Mesenchymal stem cell (in vitro differentiated cells and primary cell): ENCODE results near the gene GOLGA5.

ENCODE experiments used
- DNase-seq: peaks from one replicate; pipeline ENCODE4 v3.0.0-alpha.2; 2013
- H2AFZ ChIP-seq: one replicate; pipeline ENCODE4 v1.6.1; 2013; ENCODE audit warnings: low read depth, mild to moderate bottlenecking, control low read depth, inconsistent platforms, low read length, moderate library complexity
- H2AK5ac ChIP-seq: 2 replicates; pipeline ENCODE4 v1.6.1; 2013; ENCODE audit warnings: low read length, moderate library complexity, mild to moderate bottlenecking, inconsistent platforms; ENCODE audit not compliant: severe bottlenecking
- H2BK120ac ChIP-seq: one replicate; pipeline ENCODE4 v1.6.1; 2013; ENCODE audit warnings: low read depth, mild to moderate bottlenecking, inconsistent platforms, low read length, moderate library complexity
- H2BK12ac ChIP-seq, 2 experiments: one replicate each; pipeline ENCODE4 v1.6.1; 2013; ENCODE audit warnings: inconsistent platforms in 2 of 2, low read length in 2 of 2, mild to moderate bottlenecking in 2 of 2, moderate library complexity in 2 of 2, control low read depth in 1 of 2
- H2BK15ac ChIP-seq: one replicate; pipeline ENCODE4 v1.6.1; 2013; ENCODE audit warnings: mild to moderate bottlenecking, low read depth, inconsistent platforms; ENCODE audit not compliant: poor library complexity, severe bottlenecking
- H2BK5ac ChIP-seq: 2 replicates; pipeline ENCODE4 v1.6.1; 2013; ENCODE audit warnings: low read depth, mild to moderate bottlenecking, low read length, control low read depth, inconsistent platforms; ENCODE audit not compliant: poor library complexity, severe bottlenecking
- H3K14ac ChIP-seq, 2 experiments: one replicate each; pipeline ENCODE4 v1.6.1; 2013; ENCODE audit warnings: inconsistent platforms in 2 of 2, low read length in 2 of 2, control low read depth in 1 of 2, mild to moderate bottlenecking in 1 of 2, moderate library complexity in 1 of 2
- H3K18ac ChIP-seq, 2 experiments: one replicate each; pipeline ENCODE4 v1.6.1; 2013; ENCODE audit warnings: inconsistent platforms in 2 of 2, low read length in 2 of 2, control low read depth in 1 of 2, low read depth in 1 of 2, mild to moderate bottlenecking in 1 of 2
- H3K23ac ChIP-seq, 2 experiments: one replicate each; pipeline ENCODE4 v1.6.1; 2013; ENCODE audit warnings: inconsistent platforms in 2 of 2, low read length in 2 of 2, mild to moderate bottlenecking in 2 of 2, moderate library complexity in 2 of 2, control low read depth in 1 of 2
- H3K27ac ChIP-seq: 2 replicates; pipeline ENCODE4 v1.5.1; 2013; ENCODE audit warnings: mild to moderate bottlenecking, moderate library complexity, low read length, control low read depth, inconsistent platforms; ENCODE audit not compliant: poor library complexity, severe bottlenecking
- H3K27me3 ChIP-seq, 2 experiments: 2 replicates each; pipeline versions ENCODE4 v1.6.1 to v1.7.0; 2013; ENCODE audit warnings: low read length in 2 of 2, mild to moderate bottlenecking in 2 of 2, moderate library complexity in 2 of 2, control low read depth in 1 of 2, inconsistent platforms in 1 of 2; ENCODE audit not compliant: control insufficient read depth in 1 of 2, insufficient read depth in 1 of 2
- H3K36me3 ChIP-seq, 2 experiments: 2 replicates each; pipeline versions ENCODE4 v1.6.1 to v1.7.0; 2013; ENCODE audit warnings: low read length in 2 of 2, control low read depth in 1 of 2, inconsistent platforms in 1 of 2, low read depth in 1 of 2, mild to moderate bottlenecking in 1 of 2; ENCODE audit not compliant: insufficient read depth in 2 of 2, control insufficient read depth in 1 of 2
- H3K4ac ChIP-seq, 2 experiments: one replicate each; pipeline ENCODE4 v1.6.1; 2013; ENCODE audit warnings: inconsistent platforms in 2 of 2, low read length in 2 of 2, mild to moderate bottlenecking in 2 of 2, moderate library complexity in 2 of 2, control low read depth in 1 of 2, low read depth in 1 of 2
- H3K4me1 ChIP-seq: 2 replicates; pipeline ENCODE4 v1.6.1; 2013; ENCODE audit warnings: low read depth, low read length, control low read depth; ENCODE audit not compliant: control insufficient read depth, insufficient read depth
- H3K4me2 ChIP-seq: 2 replicates; pipeline ENCODE4 v1.6.1; 2013; ENCODE audit warnings: low read length, mild to moderate bottlenecking, inconsistent platforms; ENCODE audit not compliant: poor library complexity, severe bottlenecking
- H3K4me3 ChIP-seq, 2 experiments: 2 replicates each; pipeline versions ENCODE4 v1.5.1 to v1.7.0; 2013; ENCODE audit warnings: low read length in 2 of 2, mild to moderate bottlenecking in 2 of 2, control low read depth in 1 of 2, low read depth in 1 of 2; ENCODE audit not compliant: insufficient read depth in 1 of 2
- H3K79me1 ChIP-seq: replicated peaks from 2 replicates; pipeline ENCODE4 v1.6.1; 2013; ENCODE audit warnings: mild to moderate bottlenecking, control low read depth, low read length, inconsistent platforms; ENCODE audit not compliant: poor library complexity, severe bottlenecking
- H3K9ac ChIP-seq: 2 replicates; pipeline ENCODE4 v1.7.0; 2013; ENCODE audit warnings: mild to moderate bottlenecking, low read length, moderate library complexity
- H3K9me3 ChIP-seq: 2 replicates; pipeline ENCODE4 v1.7.0; 2013; ENCODE audit warnings: mild to moderate bottlenecking, low read length; ENCODE audit not compliant: control insufficient read depth
- H4K8ac ChIP-seq: one replicate; pipeline ENCODE4 v1.6.1; 2013; ENCODE audit warnings: inconsistent platforms, mild to moderate bottlenecking, low read length, moderate library complexity
- H4K91ac ChIP-seq: one replicate; pipeline ENCODE4 v1.6.1; 2013; ENCODE audit warnings: mild to moderate bottlenecking, low read length, inconsistent platforms
- WGBS: methylation state at CpG from one replicate; pipeline ENCODE4 v1.1.7; 2013; ENCODE audit warnings: mixed read lengths; 5-methylcytosine and 5-hydroxymethylcytosine counted together

Gene GOLGA5

DNA sequence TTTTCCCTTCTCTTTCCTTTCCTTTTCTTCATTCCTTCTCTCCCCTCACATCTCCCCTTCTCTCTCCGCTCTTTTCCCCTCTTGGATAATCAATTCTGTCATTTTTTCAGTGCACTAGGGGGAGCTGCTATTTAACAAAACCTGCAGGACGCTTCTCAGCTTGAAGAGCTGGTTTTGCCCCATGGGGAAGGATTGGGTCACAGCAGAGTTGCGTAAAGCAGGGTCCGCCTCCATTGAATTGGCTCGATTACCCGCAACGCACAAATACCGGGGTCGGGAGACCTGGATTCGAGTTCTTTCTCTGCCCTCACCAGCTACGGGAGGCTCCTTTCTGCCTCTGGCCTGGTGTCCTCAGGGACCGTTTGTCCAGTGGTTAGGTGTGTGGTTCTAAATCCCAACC is 86.7 kb downstream of the GOLGA5 start:
- no peak overlapping the region for H2BK120ac ChIP-seq
- no peak overlapping the region for H3K4me3 ChIP-seq
- no peaks in the 10 kb centered on the region for H3K79me1 ChIP-seq
- no peak overlapping the region for H2BK12ac ChIP-seq
- no peaks in the 10 kb centered on the region for H3K36me3 ChIP-seq
- 45% methylated on average over 12 of the region's 12 CpGs for WGBS
- H3K27me3 ChIP-seq = peaks cover 38 to 83% of the 10 kb centered on the region in 2 experiments
- H2BK15ac ChIP-seq = no peak overlapping the region
- H3K9ac ChIP-seq = no peak overlapping the region
- no peak overlapping the region for H3K4me2 ChIP-seq
- H4K91ac ChIP-seq = no peak overlapping the region
- no peak overlapping the region for H3K27ac ChIP-seq
- no peak overlapping the region for H3K14ac ChIP-seq
- peaks cover 9% of the 10 kb centered on the region for H3K9me3 ChIP-seq
- H3K4ac ChIP-seq = no peak overlapping the region
- no peak overlapping the region for H2BK5ac ChIP-seq
- peaks cover 6% of the 10 kb centered on the region for H3K4me1 ChIP-seq
- no peak overlapping the region for H4K8ac ChIP-seq
- DNase-seq = no peak
- no peak overlapping the region for H2AFZ ChIP-seq
- H3K18ac ChIP-seq = no peak overlapping the region
- no peak overlapping the region for H3K23ac ChIP-seq
- no peak overlapping the region for H2AK5ac ChIP-seq

DNA sequence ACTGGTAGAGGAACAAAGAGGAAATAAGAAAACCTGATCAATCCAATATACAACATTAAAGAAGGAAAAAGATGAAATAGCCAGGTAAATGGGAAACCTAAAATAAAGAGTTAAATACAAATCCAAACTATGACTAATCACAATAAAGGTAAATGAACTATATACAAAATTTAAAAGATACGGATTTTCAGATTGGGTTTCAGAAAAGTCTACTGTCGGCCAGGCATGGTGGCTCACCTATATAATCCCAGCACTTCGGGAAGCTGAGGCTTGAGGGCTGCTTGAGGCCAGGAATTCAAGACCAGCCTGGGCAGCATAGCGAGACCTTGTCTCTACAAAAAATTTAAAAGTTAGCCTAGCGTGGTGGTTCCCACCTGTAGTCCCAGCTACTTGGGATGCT is 89.0 kb downstream of the GOLGA5 start:
- Histone ChIP-seq H2AK5ac (no peak overlapping the region), H2AFZ (no peak overlapping the region), H3K36me3 (no peaks in the 10 kb centered on the region), H3K27ac (no peak overlapping the region), H3K23ac (no peak overlapping the region), H3K14ac (no peak overlapping the region), H3K9me3 (peaks cover 9% of the 10 kb centered on the region), H3K9ac (no peak overlapping the region), H3K4me2 (no peak overlapping the region), H3K18ac (no peak overlapping the region), H4K8ac (no peak overlapping the region), H4K91ac (no peak overlapping the region), H3K4ac (no peak overlapping the region), H2BK120ac (no peak overlapping the region), H3K79me1 (no peaks in the 10 kb centered on the region), H2BK15ac (no peak overlapping the region), H3K4me1 (peaks cover 2% of the 10 kb centered on the region), H2BK5ac (peak overlapping the region; percentile 45), H3K4me3 (no peak overlapping the region), H2BK12ac (no peak overlapping the region), H3K27me3 (peaks cover 43 to 83% of the 10 kb centered on the region in 2 experiments)
- DNase-seq = no peak
- 76% methylated on average over 5 of the region's 5 CpGs for WGBS

DNA sequence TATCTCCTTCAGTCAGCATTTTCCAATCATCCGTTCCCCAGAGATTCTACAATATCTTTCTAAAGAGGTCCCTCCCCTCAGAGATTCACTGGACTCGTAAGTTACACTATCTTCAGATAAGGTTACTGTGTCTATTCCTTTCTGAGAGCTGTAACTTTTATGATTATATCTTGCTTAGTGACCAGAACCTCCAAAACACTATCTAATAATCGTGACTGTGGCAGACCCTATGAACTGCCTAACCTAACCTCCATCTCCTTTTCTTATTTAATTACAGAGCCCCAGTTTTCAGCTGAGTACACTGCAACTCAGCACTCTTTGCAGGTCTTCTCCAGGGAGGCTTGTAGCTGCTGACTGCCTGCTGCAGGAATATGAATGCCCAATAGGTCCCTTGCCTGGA is 90.3 kb downstream of the GOLGA5 start:
- Histone ChIP-seq H3K14ac (no peak overlapping the region), H3K4me2 (no peak overlapping the region), H3K27me3 (peaks cover 42 to 83% of the 10 kb centered on the region in 2 experiments), H3K18ac (no peak overlapping the region), H3K23ac (no peak overlapping the region), H2AK5ac (no peak overlapping the region), H3K4me1 (no peaks in the 10 kb centered on the region), H2AFZ (no peak overlapping the region), H2BK15ac (no peak overlapping the region), H3K79me1 (no peaks in the 10 kb centered on the region), H3K4me3 (no peak overlapping the region), H3K4ac (no peak overlapping the region), H2BK12ac (no peak overlapping the region), H3K9me3 (peaks cover 11% of the 10 kb centered on the region), H3K9ac (no peak overlapping the region), H2BK5ac (no peak overlapping the region), H3K36me3 (no peaks in the 10 kb centered on the region), H3K27ac (no peak overlapping the region), H4K8ac (no peak overlapping the region), H2BK120ac (no peak overlapping the region), H4K91ac (no peak overlapping the region)
- WGBS = 61% methylated on average over 3 of the region's 3 CpGs
- DNase-seq = no peak

DNA sequence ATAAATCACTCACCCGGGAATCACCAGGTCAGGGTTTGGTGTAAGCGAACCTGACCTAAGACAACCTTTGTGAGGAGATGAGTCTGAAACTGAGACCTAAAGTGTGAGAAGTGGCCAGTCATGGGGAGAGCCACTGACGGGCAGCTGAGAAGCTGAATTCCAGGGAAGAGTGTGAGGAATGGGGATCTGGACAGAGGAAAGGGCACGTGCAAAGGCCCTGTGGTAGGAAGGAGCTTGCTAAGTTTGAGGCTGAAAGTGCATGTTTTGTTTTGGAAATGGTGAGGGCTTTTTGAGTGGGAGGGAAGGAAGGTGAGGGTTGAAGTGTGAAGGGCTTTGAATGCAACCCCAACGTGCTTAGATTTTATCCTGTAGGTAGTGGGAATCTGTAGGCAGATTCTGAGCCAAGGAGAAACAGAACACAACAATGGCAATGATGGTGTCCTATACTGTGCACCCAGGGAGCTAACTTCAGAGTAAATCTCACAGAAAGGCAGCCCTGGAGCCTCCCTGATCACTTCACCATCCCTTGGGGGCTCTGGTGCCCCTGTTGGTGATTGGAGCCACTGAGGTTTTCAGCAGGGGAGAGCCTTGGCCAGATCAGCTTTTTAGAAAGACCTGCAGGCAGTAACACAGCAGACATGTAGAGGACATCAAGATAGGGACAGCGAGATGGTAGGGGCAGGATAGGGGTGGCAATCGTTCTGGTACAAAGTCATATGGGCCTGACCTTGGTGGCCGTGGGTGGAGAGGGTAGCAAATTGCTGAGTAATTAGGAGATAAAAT is 91.4 kb downstream of the GOLGA5 start:
- Histone ChIP-seq H3K27ac (no peak overlapping the region), H3K18ac (no peak overlapping the region), H4K8ac (no peak overlapping the region), H3K14ac (no peak overlapping the region), H3K4me1 (no peaks in the 10 kb centered on the region), H3K4me3 (no peak overlapping the region), H3K9ac (no peak overlapping the region), H2BK15ac (no peak overlapping the region), H3K27me3 (peaks cover 38 to 88% of the 10 kb centered on the region in 2 experiments), H3K9me3 (peaks cover 18% of the 10 kb centered on the region), H3K23ac (no peak overlapping the region), H2BK12ac (no peak overlapping the region), H3K36me3 (no peaks in the 10 kb centered on the region), H2AK5ac (no peak overlapping the region), H2BK120ac (no peak overlapping the region), H3K79me1 (no peaks in the 10 kb centered on the region), H3K4me2 (no peak overlapping the region), H3K4ac (no peak overlapping the region), H2AFZ (no peak overlapping the region), H2BK5ac (no peak overlapping the region), H4K91ac (no peak overlapping the region)
- WGBS = 65% methylated on average over 8 of the region's 8 CpGs
- no peak for DNase-seq
